GM20000 (cell line): Measurements from ENCODE around the gene CPA1.

Experiments
- DNase-seq: peaks from one replicate; pipeline ENCODE4 v3.0.0; 2012; ENCODE audit warnings: low spot score
- CTCF ChIP-seq: IDR thresholded peaks from 2 replicates; pipeline ENCODE4 v1.5.1; 2012; ENCODE audit warnings: mild to moderate bottlenecking, control low read depth; ENCODE audit errors: extremely low read depth, missing control alignments

CPA1 gene

DNA sequence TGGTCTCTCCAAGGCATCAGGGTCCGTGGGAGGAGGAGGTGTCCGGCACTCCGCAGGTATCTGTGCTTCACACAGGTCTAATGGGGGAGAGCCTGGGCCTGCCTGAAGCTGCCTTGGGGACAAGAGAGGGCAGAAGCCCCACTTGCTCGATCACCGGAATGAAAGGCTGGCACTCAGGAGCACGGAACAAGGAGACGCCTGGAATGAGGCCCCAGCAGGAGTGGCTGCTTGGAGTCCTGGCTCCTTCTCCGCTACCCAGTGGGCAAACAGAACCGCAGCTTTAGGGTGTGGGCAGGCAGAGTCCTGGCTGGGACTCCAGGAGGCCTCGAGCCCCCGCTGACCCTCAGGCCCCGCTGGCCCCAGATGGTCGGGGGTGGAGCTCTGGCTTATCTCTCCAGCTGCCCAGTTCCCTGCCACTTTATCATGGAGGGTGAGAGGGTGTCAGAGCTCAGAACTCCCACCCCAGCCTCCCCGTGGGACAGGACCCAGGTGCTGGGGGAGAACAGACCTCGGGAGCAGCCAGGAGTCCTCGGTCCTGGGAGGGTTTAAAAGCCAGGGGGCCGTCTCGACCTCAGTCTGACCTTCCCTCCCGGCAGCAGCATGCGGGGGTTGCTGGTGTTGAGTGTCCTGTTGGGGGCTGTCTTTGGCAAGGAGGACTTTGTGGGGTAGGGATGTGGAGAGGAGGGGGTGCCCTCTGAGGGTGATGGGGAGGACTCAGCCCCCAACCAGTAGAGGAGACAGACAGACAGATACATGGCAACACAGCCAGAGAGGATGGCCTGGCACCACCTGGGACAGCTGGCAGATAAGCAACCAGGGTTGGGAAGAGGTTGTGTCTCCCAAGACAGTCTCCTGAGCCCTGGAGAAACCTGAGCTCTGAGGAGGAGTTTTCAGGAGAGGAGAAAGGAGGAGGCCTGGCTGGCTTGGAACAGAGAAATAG is at the start of gene CPA1:
CPA1 (plus strand) TSS at position 574 of the 940 bp plus-strand sequence; CDS start at position 601, 27 bp downstream.
- DNase-seq: no peak

DNA sequence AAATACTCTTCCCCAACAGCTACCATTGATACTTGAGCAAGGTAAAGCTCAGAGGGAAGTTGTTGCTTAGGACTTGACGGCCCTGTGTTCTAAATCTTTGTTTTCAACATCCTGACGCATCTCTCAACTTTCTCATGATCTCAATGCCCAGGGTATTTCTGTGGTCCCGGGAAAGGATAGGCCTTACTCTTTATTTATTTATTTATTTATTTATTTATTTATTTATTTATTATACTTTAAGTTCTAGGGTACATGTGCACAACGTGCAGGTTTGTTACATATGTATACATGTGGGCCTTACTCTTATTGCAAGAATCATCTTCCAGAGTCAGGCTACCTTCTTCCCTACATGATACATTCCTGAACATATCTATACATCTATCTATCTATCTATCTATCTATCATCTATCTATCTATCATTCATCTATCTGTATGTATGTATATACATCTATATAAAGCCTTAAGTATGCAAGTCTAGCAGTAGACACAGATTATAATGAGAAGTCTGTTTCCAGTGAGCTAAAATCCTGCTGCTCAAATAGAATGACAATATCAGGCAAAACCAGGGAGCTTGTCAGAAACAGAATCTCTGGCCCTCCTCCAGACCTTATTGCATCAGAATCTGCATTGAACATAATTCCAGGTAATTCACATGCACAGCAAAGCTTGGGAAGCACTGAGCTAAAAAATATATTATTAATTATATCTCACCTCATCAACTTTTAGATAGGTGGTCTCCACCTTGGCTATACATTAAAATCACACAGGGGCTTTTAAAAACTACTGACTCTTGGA is 47.8 kb upstream of the CPA1 start:
- no peak for TF ChIP-seq CTCF
- DNase-seq: no peak

More for the DNA sequence above, at the start of gene CPA1:
- TF ChIP-seq CTCF: no peak

GRCh38 chr7:130333832-130334231 is 46.5 kb upstream of the CPA1 start:
- DNase-seq: no peak
- TF ChIP-seq CTCF: no peak

- no peak for TF ChIP-seq CTCF
- DNase-seq: no peak
These were observed 46.0 kb upstream of the CPA1 start for GRCh38 chr7:130334274-130334673.

GRCh38 chr7:130337410-130337971 is 42.8 kb upstream of the CPA1 start:
- no peak for TF ChIP-seq CTCF
- DNase-seq: no peak

GRCh38 chr7:130338233-130338632 is 42.1 kb upstream of the CPA1 start:
- TF ChIP-seq CTCF: no peak
- no peak for DNase-seq
